ENCODE measurements around the gene C1orf116. TPM values are rescaled to one million over a fixed set of nuclear protein-coding genes. Genes with fewer than 3 reads are reported as not detected.

Gene C1orf116
- total and polyA plus RNA-seq, 2 experiments from 2014 or later, result 0.21 to 0.29 TPM

GRCh38 chr1:207015791-207016190 is 16.8 kb downstream of the C1orf116 start:
- no peak overlapping the region for H3K4me3 ChIP-seq
- no peaks in the 10 kb centered on the region for H3K9me3 ChIP-seq (ENCODE audit: low read depth)
- no peak for TF ChIP-seq CTCF (IDR thresholded peaks at IDR 0.05; ENCODE audit: low read depth, low read length)

GRCh38 chr1:207014728-207015127 is 17.8 kb downstream of the C1orf116 start:
- no peaks in the 10 kb centered on the region for H3K4me1 ChIP-seq (ENCODE audit: low read depth)
- no peak overlapping the region for H3K27ac ChIP-seq
- H3K27me3 ChIP-seq, result peaks cover 8% of the 10 kb centered on the region
- no peaks in the 10 kb centered on the region for H3K36me3 ChIP-seq
- DNase-seq (ENCODE audit: low read depth in 1 of 2, low spot score in 1 of 2), result no peak
- H3K4me3 ChIP-seq, result no peak overlapping the region
- no peaks in the 10 kb centered on the region for H3K9me3 ChIP-seq (ENCODE audit: low read depth)
- TF ChIP-seq CTCF (IDR thresholded peaks at IDR 0.05; ENCODE audit: low read depth, low read length), result no peak

More at GRCh38 chr1:207015791-207016190, 16.8 kb downstream of the C1orf116 start:
- H3K27ac ChIP-seq, result no peak overlapping the region
- no peaks in the 10 kb centered on the region for H3K36me3 ChIP-seq
- peaks cover 7% of the 10 kb centered on the region for H3K27me3 ChIP-seq
- DNase-seq (ENCODE audit: low read depth in 1 of 2, low spot score in 1 of 2), result no peak
- no peaks in the 10 kb centered on the region for H3K4me1 ChIP-seq (ENCODE audit: low read depth)

- no peak for TF ChIP-seq CTCF (IDR thresholded peaks at IDR 0.05; ENCODE audit: low read depth, low read length)
- Histone ChIP-seq H3K36me3 (no peaks in the 10 kb centered on the region), H3K9me3 (ENCODE audit: low read depth) (no peaks in the 10 kb centered on the region), H3K4me1 (ENCODE audit: low read depth) (no peaks in the 10 kb centered on the region), H3K4me3 (no peak overlapping the region), H3K27me3 (peaks cover 8% of the 10 kb centered on the region), H3K27ac (no peak overlapping the region)
- no peak for DNase-seq (ENCODE audit: low read depth in 1 of 2, low spot score in 1 of 2)
These were observed 19.1 kb downstream of the C1orf116 start for GRCh38 chr1:207013321-207014085.

- no peak overlapping the region for H3K4me3 ChIP-seq
- H3K27ac ChIP-seq, result no peak overlapping the region
- DNase-seq (ENCODE audit: low read depth in 1 of 2, low spot score in 1 of 2), result no peak
- no peaks in the 10 kb centered on the region for H3K36me3 ChIP-seq
- no peak for TF ChIP-seq CTCF (IDR thresholded peaks at IDR 0.05; ENCODE audit: low read depth, low read length)
- H3K27me3 ChIP-seq, result peaks cover 8% of the 10 kb centered on the region
- H3K4me1 ChIP-seq (ENCODE audit: low read depth), result no peaks in the 10 kb centered on the region
- H3K9me3 ChIP-seq (ENCODE audit: low read depth), result no peaks in the 10 kb centered on the region
These were observed 21.8 kb downstream of the C1orf116 start for GRCh38 chr1:207010726-207011125.

GRCh38 chr1:207009945-207010344 is 22.6 kb downstream of the C1orf116 start:
- Histone ChIP-seq H3K4me3 (no peak overlapping the region), H3K27ac (no peak overlapping the region), H3K27me3 (peaks cover 8% of the 10 kb centered on the region), H3K36me3 (no peaks in the 10 kb centered on the region), H3K9me3 (ENCODE audit: low read depth) (no peaks in the 10 kb centered on the region), H3K4me1 (ENCODE audit: low read depth) (no peaks in the 10 kb centered on the region)
- DNase-seq (ENCODE audit: low read depth in 1 of 2, low spot score in 1 of 2), result no peak
- no peak for TF ChIP-seq CTCF (IDR thresholded peaks at IDR 0.05; ENCODE audit: low read depth, low read length)

All from cardiac muscle cell (in vitro differentiated cells and primary cell).